Regular cardiac myocyte (primary cell): ENCODE results near the gene GLRX3. TPM values are rescaled to one million over a fixed set of nuclear protein-coding genes. Genes with fewer than 3 reads are reported as not detected.

Experiments used
- total RNA-seq: library from RNA; depleted of rRNA; stranded (reverse); fragments of >200 nt; gene quantifications from 2 replicates; pipeline ENCODE4 v1.2.3, GENCODE V29; 2014

The GLRX3 gene
- 86.8 and 131 TPM in 2 replicates for total RNA-seq

GRCh38 chr10:130136226-130137089, at the start of gene GLRX3:
Gene GLRX3 (plus strand): TSS chr10:130136391. CDS start chr10:130136421, 30 bp downstream.

GRCh38 chr10:130110246-130111112, 25.7 kb upstream of the GLRX3 start, which contains the start of gene C10orf143:
Gene C10orf143 (minus strand): TSS chr10:130110830. CDS start chr10:130110772, 58 bp downstream.

Other genes starting within 250 kb of the GLRX3 start
- gene EBF3, start 172.1 kb upstream of the GLRX3 start, total RNA-seq = 11.6 and 20.5 TPM in 2 replicates
- 0.56 and 1.2 TPM in 2 replicates for gene C10orf143, start 25.6 kb upstream of the GLRX3 start, total RNA-seq